Colon (tissue), 2 donors: ENCODE data around the gene COL16A1.

ENCODE experiments used
- FAIRE-seq: peaks from 2 replicates; lab custom pipeline; 2012; peaks lifted over from hg19 to GRCh38; lab: Jason Lieb, UNC
- donor health status: control.
- donor health status: control.

The COL16A1 gene

DNA sequence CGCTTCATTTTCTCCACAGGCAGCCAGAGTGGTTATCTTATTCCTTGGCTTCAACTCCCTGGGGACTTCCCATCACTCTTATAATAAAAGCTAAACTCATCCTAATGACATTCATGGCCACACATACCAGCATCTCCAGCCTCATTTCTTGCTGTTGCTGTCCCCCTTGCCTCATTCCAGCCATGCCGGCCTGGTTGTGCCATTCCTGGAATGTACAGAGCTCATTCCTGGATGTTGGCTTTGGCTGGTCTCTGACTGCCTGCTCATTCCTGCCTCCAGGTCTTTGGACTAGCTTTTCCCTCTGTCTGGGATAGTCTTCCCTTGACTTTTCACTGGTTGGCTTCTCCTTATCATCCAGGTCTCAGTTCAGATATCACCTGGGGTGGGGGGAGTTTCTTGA, 56.7 kb downstream of the COL16A1 start:
- FAIRE-seq: no peak

DNA sequence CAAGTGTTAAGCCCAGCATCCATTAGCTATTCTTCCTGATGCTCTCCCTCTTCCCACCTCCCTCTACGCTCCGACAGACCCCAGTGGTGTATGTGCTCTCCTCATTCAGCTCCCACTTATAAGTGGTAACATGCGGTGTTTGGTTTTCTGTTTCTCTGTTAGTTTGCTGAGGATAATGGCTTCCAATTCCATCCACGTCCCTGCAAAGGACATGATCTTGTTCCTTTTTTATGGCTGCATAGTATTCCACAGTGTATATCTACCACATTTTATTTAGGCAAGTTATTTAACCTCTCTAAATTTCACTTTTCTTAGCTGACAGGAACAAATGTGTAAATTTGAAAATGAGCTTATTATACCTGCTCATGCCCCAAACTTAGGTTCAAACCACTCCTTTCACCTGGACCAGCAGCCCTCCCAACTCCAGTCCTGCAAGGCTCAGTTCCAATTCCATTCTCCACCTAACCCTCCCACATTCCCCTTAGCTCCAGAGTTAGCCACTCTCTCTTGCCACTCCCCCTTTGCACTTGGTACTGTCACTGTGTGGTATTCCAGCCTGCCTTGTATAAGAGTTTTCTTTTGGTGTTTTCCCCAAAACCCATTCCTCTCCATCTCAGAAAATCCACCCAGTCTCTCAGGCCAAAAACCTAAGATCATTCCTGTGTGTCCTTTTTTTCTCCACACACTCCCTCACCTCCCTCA, 57.4 kb downstream of the COL16A1 start:
- FAIRE-seq: no peak

DNA sequence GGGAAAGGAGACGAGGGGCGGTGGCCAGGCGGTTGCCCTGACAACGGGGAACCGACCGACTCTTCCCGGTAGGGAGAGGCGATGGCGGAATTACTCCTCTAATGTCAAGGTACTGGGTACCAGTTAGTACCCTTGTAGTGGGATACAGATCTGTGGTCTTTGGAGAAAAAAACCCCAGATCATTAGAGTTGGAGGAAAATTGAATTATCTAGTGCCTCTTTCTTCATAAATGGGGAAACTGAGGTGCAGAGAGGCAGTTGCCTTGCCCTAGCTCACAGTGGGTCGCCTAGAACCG, 58.6 kb downstream of the COL16A1 start:
- FAIRE-seq: no peak

DNA sequence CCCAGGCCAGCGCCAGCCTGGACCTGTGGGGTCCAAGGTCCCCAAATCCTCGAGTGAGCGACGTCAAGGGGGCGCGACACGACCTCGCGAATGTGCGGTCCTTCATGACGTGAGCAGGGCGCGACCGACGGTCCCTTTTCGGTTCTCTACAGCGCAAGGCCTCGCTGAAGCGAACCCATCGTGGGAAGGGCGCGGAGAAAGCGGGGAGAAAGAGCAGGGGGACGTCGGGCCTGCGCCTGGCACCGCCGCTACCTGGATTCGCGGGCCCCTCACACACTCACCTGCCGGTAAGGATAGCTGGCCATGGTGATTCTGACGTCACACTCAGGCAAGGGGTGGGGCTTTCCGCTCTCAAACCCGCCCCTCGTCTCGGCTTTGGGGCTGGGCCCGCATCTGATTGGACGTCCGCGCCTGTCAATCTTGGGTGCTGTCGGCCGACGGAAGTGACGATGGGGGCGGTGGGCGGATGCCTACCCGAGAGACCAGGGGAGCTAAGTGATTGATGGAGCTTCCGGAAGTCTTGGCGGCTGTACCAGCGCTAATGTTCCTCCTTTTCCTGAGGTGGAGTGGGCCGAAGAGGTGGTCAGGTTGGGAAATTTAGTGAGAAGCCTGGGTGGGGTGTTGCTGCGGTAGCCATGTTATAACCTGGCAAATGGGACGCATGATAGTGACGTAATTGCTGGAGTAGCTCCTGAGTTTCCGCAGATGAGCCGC, 59.1 kb downstream of the COL16A1 start, which contains the start of gene PEF1:
TSS of gene PEF1 (minus strand) at position 317 of the 714 bp plus-strand sequence. CDS start at position 305, 12 bp downstream.
- FAIRE-seq: peak; percentile 71

DNA sequence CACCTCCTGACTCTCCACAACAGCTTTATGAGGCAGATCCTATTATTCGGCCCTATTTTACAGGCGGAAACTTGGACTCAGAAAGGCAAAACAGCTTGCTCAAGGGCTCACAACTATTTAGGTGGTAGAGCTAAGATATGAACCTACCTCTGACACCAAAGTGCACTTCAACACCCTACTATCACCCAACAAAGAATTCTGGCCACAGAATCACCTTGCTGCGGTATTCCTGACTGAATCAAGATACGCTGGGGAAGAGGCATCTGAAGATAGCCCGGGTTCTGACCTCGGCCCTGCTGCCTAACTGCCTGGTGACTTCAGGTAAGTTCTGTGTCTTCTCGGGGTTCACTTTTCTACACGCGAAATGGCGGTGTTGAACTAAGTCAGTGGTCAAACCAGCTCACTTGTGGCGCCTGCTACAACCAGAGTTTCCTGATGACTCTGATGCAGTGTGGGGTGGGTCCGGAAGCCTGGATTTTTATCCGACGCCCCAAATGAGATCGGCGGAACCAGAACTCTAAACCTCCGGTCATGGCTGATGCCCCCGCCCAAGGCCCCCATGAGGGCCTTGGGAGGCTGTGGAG, 59.7 kb downstream of the COL16A1 start:
- no peak for FAIRE-seq

DNA sequence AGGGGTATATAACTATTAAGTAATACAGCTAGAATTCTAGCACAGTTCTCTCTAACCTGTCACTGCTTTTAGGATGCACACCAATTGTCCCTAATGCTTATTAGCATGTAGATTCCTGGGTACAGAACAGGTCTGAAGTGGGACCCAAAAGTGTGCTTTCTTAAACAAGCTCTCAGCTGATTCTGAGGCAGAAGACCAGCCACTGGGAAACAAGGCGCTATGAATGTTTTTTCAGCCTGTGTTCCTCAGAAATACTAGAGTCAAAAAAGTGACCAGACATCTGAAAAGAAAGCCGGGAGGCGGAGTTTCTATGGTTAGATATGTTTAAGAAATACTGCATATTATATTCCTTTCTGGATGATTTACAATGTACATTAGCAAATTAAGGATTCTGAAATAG, 60.9 kb downstream of the COL16A1 start:
- FAIRE-seq: no peak

DNA sequence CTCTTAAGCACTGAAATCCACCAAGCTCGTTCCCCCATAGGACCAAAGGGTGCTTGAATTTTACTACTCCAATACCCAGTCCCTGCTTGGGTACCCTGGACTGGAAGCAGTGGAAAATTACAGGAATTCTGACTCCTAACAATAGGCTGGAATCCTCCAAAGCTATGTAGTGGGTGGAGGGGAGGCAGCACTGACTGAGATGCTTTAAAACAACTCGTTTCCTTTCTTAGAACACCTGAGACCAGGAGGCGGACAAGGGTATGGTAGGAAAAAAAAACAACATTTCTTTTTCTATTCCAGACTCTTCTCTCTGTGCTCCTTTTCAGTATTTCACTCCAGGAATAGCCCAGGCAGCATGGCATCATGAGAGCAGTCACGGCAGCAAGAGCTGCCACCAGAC, 61.5 kb downstream of the COL16A1 start:
- no peak for FAIRE-seq

DNA sequence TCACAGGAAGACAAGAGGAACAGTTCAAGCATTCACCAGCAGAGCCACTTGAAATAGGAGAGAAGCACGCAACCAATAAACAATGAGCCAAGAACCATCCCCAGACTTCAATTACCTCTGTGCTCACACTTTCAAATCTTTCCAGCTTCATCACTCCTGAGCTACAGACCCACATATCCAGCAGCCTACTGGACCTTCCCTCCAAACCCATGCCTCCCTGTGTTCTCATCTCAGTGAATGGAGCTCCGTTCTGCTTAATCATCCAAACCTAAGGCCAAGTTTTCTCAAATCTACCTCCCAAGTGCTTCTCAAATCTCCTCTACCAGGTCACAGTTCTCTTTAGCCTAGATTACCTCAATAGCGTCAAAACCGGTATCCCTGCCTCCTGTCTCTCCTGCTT, 62.9 kb downstream of the COL16A1 start:
- no peak for FAIRE-seq

DNA sequence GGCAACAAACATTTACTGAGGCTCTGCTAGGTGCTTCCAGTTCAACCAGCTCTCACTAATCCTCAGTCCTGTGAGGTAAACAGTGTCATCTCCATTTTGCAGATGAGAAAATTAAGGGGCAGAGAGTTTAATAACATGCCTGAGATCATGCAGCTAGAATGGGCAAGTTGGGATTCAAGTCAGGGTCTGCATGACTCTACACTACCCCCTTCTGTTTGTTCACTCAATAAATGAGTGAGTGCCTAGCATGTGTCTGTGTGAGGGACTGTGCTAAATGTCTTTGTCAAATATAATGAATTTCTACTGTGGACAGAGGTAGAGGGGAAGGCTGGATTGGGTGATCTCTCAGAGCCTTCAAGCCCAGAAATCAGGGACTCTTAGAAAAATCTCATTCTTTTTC, 63.6 kb downstream of the COL16A1 start:
- no peak for FAIRE-seq

DNA sequence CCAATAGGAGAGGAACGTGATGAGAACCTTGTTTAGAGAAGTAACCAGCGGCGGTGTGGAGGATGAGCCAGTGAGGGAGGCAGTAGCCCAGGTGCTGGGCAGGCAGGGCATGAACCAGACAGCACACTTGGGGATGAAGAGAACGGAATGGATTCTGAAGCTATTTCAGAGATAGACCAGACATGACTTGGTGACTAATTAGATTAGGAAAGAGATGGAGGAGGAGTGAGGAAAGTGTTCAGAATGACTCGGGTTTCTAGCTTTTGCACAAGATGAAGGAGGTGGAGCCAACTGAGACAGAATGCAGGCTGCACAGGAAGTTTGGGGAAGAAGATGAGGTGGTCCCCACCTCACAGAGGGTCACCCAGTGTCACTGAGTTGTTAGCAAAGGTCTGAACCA, 64.3 kb downstream of the COL16A1 start:
- no peak for FAIRE-seq

DNA sequence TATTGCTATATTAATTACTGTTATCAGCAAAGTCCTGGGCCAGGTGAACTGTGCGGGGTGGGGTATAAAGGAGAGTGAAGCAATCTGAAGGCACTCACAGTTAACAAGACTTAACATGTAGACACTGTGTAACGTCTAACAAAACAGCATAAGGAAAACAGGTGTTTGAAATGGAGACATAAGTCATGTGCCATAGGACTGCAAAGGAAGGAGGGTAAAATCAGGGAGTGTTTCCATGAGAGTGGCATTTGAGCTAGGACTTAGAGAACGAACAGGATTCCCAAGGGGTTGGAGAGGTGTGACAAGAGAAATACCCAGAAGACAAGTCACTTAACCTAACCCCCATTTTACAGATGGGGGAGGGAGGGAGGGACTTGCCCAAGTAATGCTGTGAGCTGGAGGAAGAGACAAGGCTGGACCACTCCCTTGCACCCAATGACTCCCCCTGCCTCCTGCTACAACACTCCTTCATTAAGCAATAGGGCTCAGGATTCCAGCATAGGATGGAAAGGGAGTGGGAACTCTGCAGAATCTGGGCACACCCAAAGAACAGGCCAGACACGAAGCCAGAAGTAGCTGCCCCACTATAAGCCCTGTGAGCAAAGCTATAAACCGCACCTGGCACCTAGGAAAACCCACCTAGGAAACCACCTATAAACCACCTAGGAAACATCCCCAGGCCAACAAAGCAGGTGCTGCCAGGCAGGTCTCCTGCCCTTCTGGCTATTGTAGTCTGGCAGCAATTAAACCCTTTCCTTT, 65.7 kb downstream of the COL16A1 start:
- FAIRE-seq: no peak

DNA sequence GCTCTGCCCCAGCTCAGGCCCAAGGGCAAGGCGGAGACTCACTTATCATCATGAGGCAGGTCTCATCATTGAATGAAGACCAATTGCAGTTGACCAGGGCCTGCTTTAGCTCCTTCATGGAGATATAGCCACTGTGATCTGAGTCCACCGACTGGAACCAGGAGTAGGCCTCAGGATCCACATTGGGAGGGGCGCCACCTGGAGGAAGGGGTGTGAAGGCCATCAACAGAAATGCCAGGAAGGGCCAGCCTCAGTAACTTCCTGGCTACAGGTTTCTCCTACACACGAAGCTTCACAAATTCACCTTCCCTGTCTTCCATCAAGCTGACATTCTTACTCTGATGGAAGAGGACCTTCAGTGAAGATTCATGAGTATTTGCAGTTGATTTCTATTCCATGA, 70.7 kb downstream of the COL16A1 start:
- no peak for FAIRE-seq

DNA sequence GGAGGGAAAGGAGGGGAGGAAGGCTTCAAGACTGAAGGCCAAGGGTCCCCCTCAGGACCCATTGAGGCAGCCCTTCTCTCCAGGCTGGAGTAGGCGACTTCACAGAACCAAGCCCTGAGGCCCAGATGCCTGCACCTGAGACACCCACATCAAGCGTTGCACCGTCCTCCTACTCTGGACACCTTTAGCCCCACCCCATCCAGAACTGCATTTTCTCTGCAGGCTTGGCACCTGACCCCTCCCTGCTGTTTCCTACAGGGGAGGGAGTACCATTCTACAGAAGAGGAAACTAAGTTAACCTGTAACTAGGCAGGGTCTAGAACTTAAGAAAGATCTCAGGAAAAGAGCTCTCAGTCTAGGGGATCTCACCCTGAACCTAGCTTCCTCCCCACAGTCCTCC, 71.2 kb downstream of the COL16A1 start:
- no peak for FAIRE-seq

DNA sequence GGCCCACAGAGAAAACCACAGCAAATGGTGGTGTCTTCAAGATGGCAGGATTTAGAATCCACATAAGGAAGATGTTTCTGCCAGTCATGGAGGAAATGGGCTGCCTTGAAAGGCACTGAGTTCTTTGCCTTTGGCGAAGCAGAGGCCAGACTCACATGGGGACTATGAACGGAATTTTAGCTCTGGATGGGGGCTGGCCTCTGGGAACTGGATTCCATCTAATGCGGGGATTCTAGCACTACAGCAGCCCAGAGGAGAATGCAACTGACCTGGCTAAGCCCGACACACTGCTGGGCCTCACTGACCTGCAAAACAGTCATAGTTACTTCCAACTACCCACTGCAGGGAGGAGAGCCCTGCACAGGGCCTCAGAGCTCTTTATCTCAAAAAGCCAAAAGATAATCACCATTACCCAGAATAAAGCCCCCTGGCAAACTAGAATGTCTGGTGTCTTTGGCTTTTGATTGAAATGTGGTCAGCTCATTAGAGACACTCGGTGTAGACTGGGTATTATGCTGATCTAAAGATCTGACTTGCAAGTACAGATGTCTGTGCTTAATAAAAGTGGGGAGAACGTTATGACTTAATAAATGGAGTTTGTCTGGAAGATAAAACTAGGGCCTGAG, 74.8 kb downstream of the COL16A1 start:
- no peak for FAIRE-seq

DNA sequence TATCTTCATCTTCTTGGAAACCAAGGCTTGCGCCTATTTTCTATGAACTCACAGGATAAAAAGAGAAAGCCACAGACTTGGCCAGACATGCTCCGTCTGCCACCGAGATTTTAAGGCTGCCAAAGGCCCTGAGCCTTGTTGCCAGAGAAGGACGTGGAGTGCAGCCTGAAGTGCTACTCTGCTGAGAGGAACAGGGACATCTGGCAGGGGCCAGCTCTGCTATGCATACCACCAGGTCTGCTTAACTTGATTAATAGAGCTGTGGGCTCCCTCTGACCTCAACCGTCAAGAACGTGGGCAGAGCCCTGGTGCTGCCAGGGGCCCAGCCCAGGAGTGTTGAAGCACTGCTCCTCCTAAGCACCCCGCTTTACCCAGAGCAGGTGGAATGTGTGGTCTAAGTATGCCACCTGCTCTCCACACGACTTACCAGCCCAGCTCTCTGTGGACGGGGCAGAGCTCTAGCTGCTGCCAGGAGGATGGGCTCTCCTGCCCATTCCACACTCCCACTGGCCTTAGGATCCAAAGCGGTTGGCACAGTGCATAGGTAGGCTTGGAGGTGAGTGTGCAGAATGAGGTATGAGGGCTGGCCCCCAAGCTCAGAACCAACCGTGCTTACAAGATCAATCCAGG, 75.8 kb downstream of the COL16A1 start:
- no peak for FAIRE-seq

DNA sequence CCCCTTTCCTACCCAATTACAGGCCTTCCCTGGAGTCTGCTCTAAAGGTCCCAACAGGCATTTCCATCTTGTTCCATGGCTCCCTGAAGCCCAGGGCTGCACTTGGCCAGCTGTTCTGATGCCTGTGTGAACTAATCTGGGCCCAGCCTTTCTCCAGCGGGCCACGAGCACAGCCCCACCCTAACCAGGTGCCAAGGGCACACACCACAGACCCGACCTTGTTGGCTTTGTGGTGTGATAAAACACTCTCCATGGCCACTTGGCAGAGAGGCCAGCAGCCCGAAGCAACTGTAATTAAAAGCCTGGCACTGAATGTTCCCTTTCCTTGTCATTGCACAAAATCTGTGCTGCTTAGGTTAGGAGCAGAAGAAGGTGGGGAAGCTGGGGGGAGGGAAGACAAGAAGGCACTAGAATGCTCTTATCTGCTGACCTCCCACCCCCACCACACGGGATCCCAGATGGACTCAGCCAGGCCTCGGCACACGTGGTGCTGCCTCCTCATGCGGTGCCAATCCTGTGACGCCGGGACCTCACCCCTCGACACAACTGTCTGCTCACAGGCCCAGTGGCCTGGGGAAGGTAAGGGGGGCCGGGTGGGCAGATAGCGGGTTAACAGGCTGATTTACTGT, 76.4 kb downstream of the COL16A1 start:
- FAIRE-seq: no peak

DNA sequence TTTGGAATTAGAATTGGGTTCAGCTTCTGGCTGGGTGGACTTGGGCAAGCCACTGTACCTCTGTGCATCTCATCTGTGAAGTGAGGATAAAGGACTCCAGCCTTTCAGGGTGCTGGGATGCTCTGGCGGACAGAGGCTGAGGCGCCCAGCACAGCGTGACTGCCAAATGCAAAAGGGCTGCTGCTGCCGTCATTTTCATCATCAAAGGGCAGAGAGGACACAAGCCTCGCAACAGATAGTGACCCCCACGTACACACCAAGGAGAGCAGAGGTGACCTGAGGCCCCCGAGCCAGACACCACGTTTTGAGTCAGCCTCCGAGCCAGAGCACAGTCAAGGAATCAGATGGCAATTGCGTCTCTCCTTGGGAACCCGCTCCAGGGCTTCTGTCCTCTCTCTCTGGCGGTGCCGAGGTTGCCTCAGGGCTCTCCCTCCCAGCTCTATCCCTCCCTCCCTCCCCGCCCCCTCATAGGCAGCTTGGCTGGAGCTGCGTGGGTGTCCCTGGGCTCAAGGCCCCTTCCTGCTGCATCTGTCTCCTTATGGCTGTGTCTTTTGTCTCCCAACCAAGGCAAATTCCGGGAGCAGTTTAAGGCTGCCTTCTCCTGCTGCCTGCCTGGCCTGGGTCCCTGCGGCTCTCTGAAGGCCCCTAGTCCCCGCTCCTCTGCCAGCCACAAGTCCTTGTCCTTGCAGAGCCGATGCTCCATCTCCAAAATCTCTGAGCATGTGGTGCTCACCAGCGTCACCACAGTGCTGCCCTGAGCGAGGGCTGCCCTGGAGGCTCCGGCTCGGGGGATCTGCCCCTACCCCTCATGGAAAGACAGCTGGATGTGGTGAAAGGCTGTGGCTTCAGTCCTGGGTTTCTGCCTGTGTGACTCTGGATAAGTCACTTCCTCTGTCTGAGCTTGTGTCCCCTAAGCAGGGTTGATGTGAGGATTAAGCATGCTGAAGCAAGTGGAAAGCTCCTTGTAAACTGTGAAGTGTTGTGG, 77.3 kb downstream of the COL16A1 start:
- no peak for FAIRE-seq

DNA sequence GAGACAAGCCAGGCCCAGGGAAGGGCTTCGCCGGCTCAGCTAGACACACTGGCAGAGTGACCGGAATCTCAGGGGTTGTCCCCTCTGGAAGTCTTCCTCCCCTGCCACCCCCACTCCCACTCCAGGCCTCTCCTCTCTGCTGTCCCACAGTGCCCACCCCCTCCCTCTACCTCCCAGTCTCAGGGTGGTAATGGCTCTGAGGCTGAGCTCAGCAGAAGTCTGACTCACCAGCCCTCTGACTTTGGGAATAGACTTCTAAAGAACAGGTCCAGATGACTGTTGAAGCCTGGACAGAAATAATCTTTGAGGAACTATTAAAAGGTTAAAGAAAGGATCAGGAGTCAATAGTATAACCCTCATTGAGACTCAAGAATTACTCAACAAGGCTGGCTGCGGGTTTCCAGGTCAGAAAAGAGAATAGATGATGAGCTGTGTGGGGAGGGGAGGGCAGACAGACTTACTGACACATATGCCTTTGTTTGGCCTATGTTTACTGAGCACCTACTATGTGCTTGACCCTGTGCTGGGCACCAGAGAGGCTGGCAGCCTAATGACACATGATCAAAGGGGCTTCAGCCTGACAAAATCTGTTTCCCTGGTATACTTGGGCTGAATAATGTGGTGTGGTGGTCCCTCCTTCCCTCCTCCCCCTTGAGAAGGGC, 78.1 kb downstream of the COL16A1 start:
- no peak for FAIRE-seq

DNA sequence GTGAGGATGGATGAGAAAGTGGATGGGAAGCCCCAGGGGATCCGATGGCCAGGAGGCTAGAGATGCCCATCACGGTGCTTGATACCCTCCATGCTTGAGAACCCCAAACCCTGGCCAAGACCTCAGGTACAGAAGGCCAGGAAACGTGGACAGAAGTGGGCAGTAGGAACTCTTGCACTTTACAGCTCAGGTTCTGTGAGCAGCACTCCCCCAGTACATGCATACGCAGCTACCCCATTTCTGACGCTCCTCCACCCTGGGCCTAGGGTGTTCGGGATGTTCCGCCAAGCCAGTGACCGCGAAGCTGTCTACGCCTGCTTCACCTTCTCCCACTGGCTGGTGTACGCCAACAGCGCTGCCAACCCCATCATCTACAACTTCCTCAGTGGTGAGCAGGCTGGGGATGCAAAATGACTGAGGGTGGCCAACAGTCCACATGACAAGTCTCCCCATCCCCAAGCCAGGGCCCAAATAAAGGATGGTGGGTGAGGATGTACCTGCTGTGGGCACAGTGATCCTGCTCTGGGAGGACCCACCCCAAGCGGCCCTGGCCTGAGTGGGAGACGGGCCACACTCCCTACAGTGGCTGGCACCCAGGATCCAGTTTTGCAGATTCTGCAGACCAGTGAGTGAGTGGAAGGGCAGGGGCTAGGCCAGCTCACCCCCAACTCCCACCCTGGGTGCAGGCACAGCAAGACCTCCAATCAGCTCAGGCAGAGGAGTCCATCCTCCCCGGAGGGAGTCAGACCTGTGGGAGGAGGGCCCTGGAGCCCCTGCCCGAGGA, 78.9 kb downstream of the COL16A1 start:
- FAIRE-seq: no peak
